DND-41 (cell line): ENCODE results near the gene C12orf57.

Experiments
- ATAC-seq: fragments of 200-7000 bp; cut with Tn5 transposase; 3 replicates; pipeline ENCODE4 v1.9.1; 2021; ENCODE audit warnings: low read depth; ENCODE audit not compliant: insufficient read depth
- DNase-seq: peaks from one replicate; pipeline ENCODE4 v3.0.0-alpha.2; 2020
- H2AFZ ChIP-seq: 2 replicates; pipeline ENCODE4 v1.6.0; 2012; ENCODE audit warnings: low read depth, low read length
- H3K27ac ChIP-seq: 2 replicates; pipeline ENCODE4 v1.5.1; 2012; ENCODE audit warnings: low read length, inconsistent platforms
- H3K27me3 ChIP-seq: fragments of 200-600 bp; sonication (generic); 2 replicates; pipeline ENCODE4 v1.6.0; 2012; ENCODE audit warnings: low read length, mild to moderate bottlenecking, inconsistent platforms; ENCODE audit not compliant: insufficient read depth, poor library complexity
- H3K36me3 ChIP-seq: 2 replicates; pipeline ENCODE4 v1.5.1; 2012; ENCODE audit warnings: low read length, inconsistent platforms; ENCODE audit not compliant: insufficient read depth
- H3K4me1 ChIP-seq: 2 replicates; pipeline ENCODE4 v1.5.1; 2012; ENCODE audit warnings: mild to moderate bottlenecking, low read length; ENCODE audit not compliant: insufficient read depth
- H3K4me2 ChIP-seq: 2 replicates; pipeline ENCODE4 v1.6.0; 2012; ENCODE audit warnings: mild to moderate bottlenecking, moderate library complexity, low read length, inconsistent platforms; ENCODE audit not compliant: insufficient read depth
- H3K4me3 ChIP-seq, 2 experiments: fragments of 200-600 bp in 1 of 2; shearing (Covaris generic) in 1 of 2; 2 replicates each; pipeline ENCODE4 v1.5.1; 2012 to 2016; ENCODE audit warnings: inconsistent platforms in 2 of 2, low read length in 2 of 2, mild to moderate bottlenecking in 2 of 2, low read depth in 1 of 2, moderate library complexity in 1 of 2
- H3K79me2 ChIP-seq: 2 replicates; pipeline ENCODE4 v1.6.0; 2012; ENCODE audit warnings: low read length, inconsistent platforms; ENCODE audit not compliant: insufficient read depth
- H3K9ac ChIP-seq: 2 replicates; pipeline ENCODE4 v1.6.0; 2012; ENCODE audit warnings: low read depth, mild to moderate bottlenecking, inconsistent platforms, low read length, moderate library complexity
- H3K9me3 ChIP-seq: 2 replicates; pipeline ENCODE4 v1.5.1; 2012; ENCODE audit warnings: low read length, moderate library complexity, mild to moderate bottlenecking, inconsistent platforms; ENCODE audit not compliant: insufficient read depth, severe bottlenecking
- H4K20me1 ChIP-seq: 2 replicates; pipeline ENCODE4 v1.6.0; 2012; ENCODE audit warnings: low read length; ENCODE audit not compliant: insufficient read depth
- EZH2 ChIP-seq: IDR thresholded peaks from 3 replicates; pipeline ENCODE4 v1.6.1; 2012; ENCODE audit warnings: borderline replicate concordance, low read depth, mild to moderate bottlenecking, moderate library complexity, low read length, inconsistent platforms; ENCODE audit not compliant: severe bottlenecking
- TF ChIP-seq, protein P1 (sequence below): IDR thresholded peaks from 2 replicates; pipeline ENCODE4 v1.5.1; 2012; ENCODE audit warnings: borderline replicate concordance, low read length, moderate library complexity, mild to moderate bottlenecking; ENCODE audit not compliant: poor library complexity, severe bottlenecking; ENCODE audit errors: extremely low read depth

Gene C12orf57

DNA sequence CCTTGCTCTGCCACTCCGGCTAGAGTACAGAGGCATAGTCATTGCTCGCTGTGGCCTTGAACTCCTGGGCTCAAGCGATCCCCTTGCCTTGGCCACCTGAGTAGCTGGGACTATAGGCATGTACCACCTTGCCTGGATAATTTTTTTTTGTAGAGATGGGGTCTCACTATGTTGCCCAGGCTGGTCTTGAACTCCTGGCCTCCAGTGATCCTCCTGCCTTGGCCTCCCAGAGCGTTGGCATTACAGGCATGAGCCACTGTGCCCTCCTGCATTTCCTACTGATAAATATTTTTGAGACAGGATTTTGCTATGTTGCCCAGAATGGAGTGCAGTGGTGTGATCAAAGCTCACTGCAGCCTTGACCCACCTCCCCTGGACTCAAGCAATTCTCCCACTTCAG lies 36.3 kb downstream of the C12orf57 start:
- no peak overlapping the region for H2AFZ ChIP-seq
- H3K36me3 ChIP-seq = peaks cover 81% of the 10 kb centered on the region
- H3K27ac ChIP-seq = no peak overlapping the region
- H3K27me3 ChIP-seq = no peaks in the 10 kb centered on the region
- H3K9ac ChIP-seq = no peak overlapping the region
- no peak overlapping the region for H3K4me3 ChIP-seq
- no peaks in the 10 kb centered on the region for H3K79me2 ChIP-seq
- DNase-seq = no peak
- no peak overlapping the region for H3K4me2 ChIP-seq
- no peak for ATAC-seq
- H4K20me1 ChIP-seq = no peaks in the 10 kb centered on the region
- no peaks in the 10 kb centered on the region for H3K9me3 ChIP-seq
- H3K4me1 ChIP-seq = no peaks in the 10 kb centered on the region
- no peak for TF ChIP-seq EZH2
- TF ChIP-seq, protein P1, sequence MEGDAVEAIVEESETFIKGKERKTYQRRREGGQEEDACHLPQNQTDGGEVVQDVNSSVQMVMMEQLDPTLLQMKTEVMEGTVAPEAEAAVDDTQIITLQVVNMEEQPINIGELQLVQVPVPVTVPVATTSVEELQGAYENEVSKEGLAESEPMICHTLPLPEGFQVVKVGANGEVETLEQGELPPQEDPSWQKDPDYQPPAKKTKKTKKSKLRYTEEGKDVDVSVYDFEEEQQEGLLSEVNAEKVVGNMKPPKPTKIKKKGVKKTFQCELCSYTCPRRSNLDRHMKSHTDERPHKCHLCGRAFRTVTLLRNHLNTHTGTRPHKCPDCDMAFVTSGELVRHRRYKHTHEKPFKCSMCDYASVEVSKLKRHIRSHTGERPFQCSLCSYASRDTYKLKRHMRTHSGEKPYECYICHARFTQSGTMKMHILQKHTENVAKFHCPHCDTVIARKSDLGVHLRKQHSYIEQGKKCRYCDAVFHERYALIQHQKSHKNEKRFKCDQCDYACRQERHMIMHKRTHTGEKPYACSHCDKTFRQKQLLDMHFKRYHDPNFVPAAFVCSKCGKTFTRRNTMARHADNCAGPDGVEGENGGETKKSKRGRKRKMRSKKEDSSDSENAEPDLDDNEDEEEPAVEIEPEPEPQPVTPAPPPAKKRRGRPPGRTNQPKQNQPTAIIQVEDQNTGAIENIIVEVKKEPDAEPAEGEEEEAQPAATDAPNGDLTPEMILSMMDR = no peak

DNA sequence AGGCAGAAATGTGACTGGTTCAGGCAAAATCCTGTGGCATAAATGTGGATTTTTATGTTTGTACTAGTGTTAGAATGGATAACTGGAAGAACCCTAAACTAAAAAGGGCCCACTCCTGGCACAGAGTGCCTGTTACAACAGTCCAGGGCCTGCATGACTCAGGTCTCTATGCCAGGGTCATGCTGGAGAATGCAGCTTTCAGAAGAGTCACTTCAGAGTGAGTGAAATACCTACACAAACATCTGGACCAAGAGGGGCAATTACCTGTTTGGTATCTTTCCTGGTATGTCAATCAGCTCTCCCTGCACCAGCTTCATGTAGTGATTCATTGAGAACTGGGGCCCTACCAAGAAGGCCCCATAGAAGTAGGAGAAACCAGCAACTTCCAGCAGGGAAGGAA lies 36.9 kb downstream of the C12orf57 start:
- Histone ChIP-seq H3K9ac (no peak overlapping the region), H3K4me1 (no peaks in the 10 kb centered on the region), H3K9me3 (no peaks in the 10 kb centered on the region), H2AFZ (no peak overlapping the region), H4K20me1 (no peaks in the 10 kb centered on the region), H3K36me3 (peaks cover 74% of the 10 kb centered on the region), H3K27me3 (no peaks in the 10 kb centered on the region), H3K27ac (no peak overlapping the region), H3K79me2 (no peaks in the 10 kb centered on the region), H3K4me3 (no peak overlapping the region), H3K4me2 (no peak overlapping the region)
- ATAC-seq (no peak), DNase-seq (no peak)
- TF ChIP-seq, protein P1 = no peak
- TF ChIP-seq EZH2 = no peak

DNA sequence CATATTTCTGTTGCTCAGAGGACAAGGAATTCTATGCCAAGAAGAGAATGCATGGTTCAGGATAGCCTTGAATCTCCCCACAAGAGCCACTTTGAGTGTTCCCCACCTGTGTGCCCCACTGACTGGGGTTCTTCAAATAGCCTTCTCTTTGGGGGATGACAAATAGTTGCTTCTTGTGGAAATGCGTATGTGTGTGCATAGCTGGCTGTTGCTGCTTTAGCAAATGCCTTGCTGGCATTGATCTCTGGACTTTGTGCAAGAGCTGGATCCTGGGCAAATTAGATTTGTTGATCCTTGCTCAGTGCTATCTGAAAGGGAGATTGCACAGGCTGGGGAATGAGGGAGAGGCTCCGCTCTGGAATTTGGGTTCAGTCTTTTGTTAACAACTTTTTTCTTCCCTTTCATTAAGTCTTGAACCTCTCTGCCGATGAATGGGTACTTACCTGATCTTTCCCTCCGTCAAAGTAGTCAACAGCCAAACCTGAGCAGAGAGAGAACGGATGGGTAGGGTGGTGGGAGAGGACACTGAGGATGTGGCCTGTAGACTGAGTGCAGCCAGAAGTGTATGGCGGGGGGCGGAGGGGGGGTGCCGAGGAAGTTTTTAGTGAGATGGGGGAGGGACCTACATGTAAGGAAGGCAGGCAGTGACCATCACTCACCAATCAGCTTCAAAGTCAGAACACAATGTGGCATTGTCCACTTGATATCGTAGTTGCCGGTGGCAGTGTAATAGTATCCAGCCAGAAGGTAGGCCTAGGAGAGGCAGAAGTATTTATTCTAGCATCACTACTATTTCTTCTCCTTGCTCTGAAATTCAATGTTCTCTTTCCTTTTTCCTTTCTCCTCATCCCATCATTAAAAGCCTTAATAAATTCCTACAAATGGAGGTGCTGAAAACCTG lies 37.6 kb downstream of the C12orf57 start:
- Histone ChIP-seq H3K9ac (no peak overlapping the region), H3K4me2 (no peak overlapping the region), H3K27me3 (no peaks in the 10 kb centered on the region), H3K36me3 (peaks cover 72% of the 10 kb centered on the region), H3K4me1 (no peaks in the 10 kb centered on the region), H4K20me1 (no peaks in the 10 kb centered on the region), H2AFZ (no peak overlapping the region), H3K9me3 (no peaks in the 10 kb centered on the region), H3K27ac (no peak overlapping the region), H3K79me2 (no peaks in the 10 kb centered on the region), H3K4me3 (no peak overlapping the region)
- DNase-seq (no peak), ATAC-seq (no peak)
- TF ChIP-seq EZH2 = no peak
- TF ChIP-seq, protein P1 = no peak
